Skeletal muscle satellite cell (primary cell): ENCODE data around the gene ZNF620. TPM values are rescaled to one million over a fixed set of nuclear protein-coding genes. Genes with fewer than 3 reads are reported as not detected.
"Not testable (repeated sequence)": the region's sequence is repeated elsewhere in the genome, so short reads cannot be mapped to it uniquely, and the experiment has no call there.

ENCODE experiments used
- H3K27me3 ChIP-seq: 2 replicates; pipeline ENCODE4 v1.7.0; 2013; ENCODE audit warnings: low read length; ENCODE audit not compliant: control insufficient read depth, insufficient read depth
- H3K36me3 ChIP-seq: 2 replicates; pipeline ENCODE4 v1.7.0; 2013; ENCODE audit warnings: mild to moderate bottlenecking, control low read depth, low read length; ENCODE audit not compliant: insufficient read depth
- H3K4me1 ChIP-seq: 2 replicates; pipeline ENCODE4 v1.7.0; 2013; ENCODE audit warnings: low read length; ENCODE audit not compliant: control insufficient read depth, insufficient read depth
- H3K4me2 ChIP-seq: 2 replicates; pipeline ENCODE4 v1.7.0; 2013; ENCODE audit warnings: mild to moderate bottlenecking, low read length
- H3K4me3 ChIP-seq: 2 replicates; pipeline ENCODE4 v1.7.0; 2013; ENCODE audit warnings: low read length
- H3K9ac ChIP-seq: 2 replicates; pipeline ENCODE4 v1.7.0; 2013; ENCODE audit warnings: mild to moderate bottlenecking, low read depth, low read length, moderate library complexity
- H3K9me3 ChIP-seq: replicated peaks from 2 replicates; pipeline ENCODE4 v1.7.0; 2013; ENCODE audit warnings: mild to moderate bottlenecking, control low read depth, low read length
- small RNA-seq: library from RNA; depleted of rRNA; stranded (forward); fragments of <200 nt; gene quantifications from one replicate; pipeline ENCODE3, GENCODE V24; 2012

Gene ZNF620

GRCh38 chr3:40534283-40534682 lies 28.4 kb downstream of the ZNF620 start:
- Histone ChIP-seq H3K9ac (no peak overlapping the region), H3K36me3 (peaks cover 76% of the 10 kb centered on the region), H3K4me1 (no peaks in the 10 kb centered on the region), H3K27me3 (no peaks in the 10 kb centered on the region), H3K4me3 (no peak overlapping the region), H3K4me2 (no peak overlapping the region), H3K9me3 (peaks cover 10% of the 10 kb centered on the region)

GRCh38 chr3:40546816-40547215 lies 41.0 kb downstream of the ZNF620 start:
- Histone ChIP-seq H3K4me2 (no peak overlapping the region), H3K9ac (no peak overlapping the region), H3K9me3 (no peaks in the 10 kb centered on the region), H3K36me3 (no peaks in the 10 kb centered on the region), H3K4me1 (peaks cover 4% of the 10 kb centered on the region), H3K4me3 (no peak overlapping the region), H3K27me3 (no peaks in the 10 kb centered on the region)

- Histone ChIP-seq H3K4me2 (no peak overlapping the region), H3K4me1 (peaks cover 4% of the 10 kb centered on the region)
Observed at GRCh38 chr3:40550167-40550566, 44.3 kb downstream of the ZNF620 start.

GRCh38 chr3:40557575-40558161 lies 51.8 kb downstream of the ZNF620 start:
- Histone ChIP-seq H3K4me2 (no peak overlapping the region), H3K4me3 (no peak overlapping the region), H3K27me3 (no peaks in the 10 kb centered on the region), H3K4me1 (no peaks in the 10 kb centered on the region), H3K36me3 (no peaks in the 10 kb centered on the region), H3K9ac (no peak overlapping the region), H3K9me3 (no peaks in the 10 kb centered on the region)

More at GRCh38 chr3:40550167-40550566, 44.3 kb downstream of the ZNF620 start:
- H3K27me3 ChIP-seq = no peaks in the 10 kb centered on the region
- H3K36me3 ChIP-seq = no peaks in the 10 kb centered on the region
- no peaks in the 10 kb centered on the region for H3K9me3 ChIP-seq
- H3K4me3 ChIP-seq = no peak overlapping the region
- no peak overlapping the region for H3K9ac ChIP-seq

GRCh38 chr3:40562482-40562881 lies 56.6 kb downstream of the ZNF620 start:
- not testable (repeated sequence) for H3K9ac ChIP-seq, H3K4me2 ChIP-seq, H3K4me1 ChIP-seq, H3K9me3 ChIP-seq, H3K4me3 ChIP-seq, H3K36me3 ChIP-seq, H3K27me3 ChIP-seq

- H3K4me2 ChIP-seq, H3K27me3 ChIP-seq, H3K9me3 ChIP-seq, H3K4me1 ChIP-seq, H3K4me3 ChIP-seq, H3K36me3 ChIP-seq, H3K9ac ChIP-seq: not testable (repeated sequence)
Observed at GRCh38 chr3:40565629-40566028, 59.8 kb downstream of the ZNF620 start.

- no peaks in the 10 kb centered on the region for H3K4me1 ChIP-seq
- H3K4me3 ChIP-seq = no peak overlapping the region
- H3K27me3 ChIP-seq = no peaks in the 10 kb centered on the region
- no peak overlapping the region for H3K4me2 ChIP-seq
- no peak overlapping the region for H3K9ac ChIP-seq
- no peaks in the 10 kb centered on the region for H3K9me3 ChIP-seq
- H3K36me3 ChIP-seq = no peaks in the 10 kb centered on the region
Observed at GRCh38 chr3:40566694-40567093, 60.9 kb downstream of the ZNF620 start.

Small RNAs within 50 kb of the gene (small RNA-seq; reads per million reads assigned to genes)
- not detected for gene RNU5B-2P
